Aortic smooth muscle cell (primary cell): ENCODE data around the gene MOSPD3. TPM values are rescaled to one million over a fixed set of nuclear protein-coding genes. Genes with fewer than 3 reads are reported as not detected.

Source experiments
- total RNA-seq: library from RNA; depleted of rRNA; stranded (reverse); fragments of >200 nt; gene quantifications from 2 replicates; pipeline ENCODE4 v1.2.3, GENCODE V29; 2014

The MOSPD3 gene, protein sequence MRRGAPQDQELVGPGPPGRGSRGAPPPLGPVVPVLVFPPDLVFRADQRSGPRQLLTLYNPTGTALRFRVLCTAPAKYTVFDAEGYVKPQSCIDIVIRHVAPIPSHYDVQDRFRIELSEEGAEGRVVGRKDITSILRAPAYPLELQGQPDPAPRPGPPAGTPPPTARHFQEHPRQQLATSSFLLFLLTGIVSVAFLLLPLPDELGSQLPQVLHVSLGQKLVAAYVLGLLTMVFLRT
- 4.0 and 6.9 TPM in 2 replicates for total RNA-seq

DNA sequence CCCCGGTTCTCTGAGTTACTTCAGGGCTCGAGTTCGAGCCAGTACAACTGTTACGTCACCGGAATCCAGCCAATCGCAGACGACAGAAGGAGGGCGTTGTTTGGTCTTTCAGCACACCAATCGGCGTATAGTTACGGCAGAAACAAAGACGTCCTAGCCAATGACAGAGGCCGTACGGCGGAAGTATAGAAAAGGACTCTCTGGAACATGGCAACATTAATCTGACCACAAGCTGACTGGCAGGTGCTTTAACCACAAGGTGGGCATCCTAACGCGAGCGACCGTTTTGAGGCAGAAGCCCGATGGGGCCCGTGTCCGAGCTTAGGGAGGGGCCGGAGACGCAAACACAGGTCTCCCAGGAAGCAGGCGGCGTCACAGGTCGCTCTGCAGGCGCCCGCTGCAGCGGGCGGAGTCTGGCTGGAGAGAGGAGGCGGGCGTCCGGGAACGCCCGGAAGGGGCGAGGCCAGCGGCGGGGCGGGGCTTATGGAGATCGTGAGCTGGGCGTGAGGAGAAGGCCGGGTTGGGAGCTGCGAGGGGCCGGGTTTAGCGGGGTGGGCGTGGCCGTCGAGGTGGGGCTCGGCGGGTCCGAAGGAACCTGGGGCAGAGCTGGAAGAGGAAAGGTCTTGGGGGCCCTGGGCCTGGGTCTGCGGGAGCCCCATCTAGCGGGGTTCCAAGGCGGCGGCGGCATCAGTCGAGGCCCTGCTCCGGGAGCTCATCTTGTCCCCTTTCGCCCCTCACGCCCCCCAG, at the start of gene MOSPD3:
Gene MOSPD3 (plus strand): TSS at position 558 of the 747 bp plus-strand sequence. CDS start 252 bp downstream, outside the sequence.

DNA sequence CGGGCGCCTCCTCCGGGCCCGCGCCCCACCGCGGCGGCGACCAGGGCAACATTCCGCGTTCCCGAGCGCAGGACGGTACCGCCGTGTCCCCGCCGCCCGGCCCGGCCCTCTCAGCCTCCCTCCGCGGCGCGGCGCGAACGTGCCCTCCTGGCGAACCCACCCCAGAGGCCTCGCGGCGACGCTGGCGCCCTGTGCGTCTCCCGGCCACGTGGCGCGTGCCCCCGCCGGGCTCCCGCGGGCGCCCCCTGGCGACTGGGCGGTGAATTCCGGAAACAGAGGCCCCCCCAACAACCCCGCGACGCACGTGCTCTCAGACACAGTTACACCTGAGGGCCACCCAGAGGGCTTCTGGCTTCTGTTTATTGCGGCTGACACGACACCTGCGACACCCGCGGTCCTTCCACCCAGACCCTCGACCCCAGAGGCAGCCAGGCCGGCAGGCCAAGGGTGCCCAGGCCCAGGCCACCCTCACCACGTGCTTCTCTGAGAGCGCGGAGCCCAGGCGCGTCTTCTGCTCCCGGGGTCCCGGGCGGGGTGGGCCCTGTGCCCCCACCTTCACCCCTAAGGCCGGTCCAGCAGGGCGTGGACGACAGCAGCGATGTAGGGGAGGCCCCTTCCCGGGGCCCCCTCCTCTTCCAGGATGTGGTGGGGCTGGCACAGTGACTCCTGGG, 38.5 kb upstream of the MOSPD3 start, which contains the start of gene SAP25:
Gene SAP25 (minus strand): TSS at position 210 of the 671 bp plus-strand sequence. CDS start 158 bp downstream, at position 52.

DNA sequence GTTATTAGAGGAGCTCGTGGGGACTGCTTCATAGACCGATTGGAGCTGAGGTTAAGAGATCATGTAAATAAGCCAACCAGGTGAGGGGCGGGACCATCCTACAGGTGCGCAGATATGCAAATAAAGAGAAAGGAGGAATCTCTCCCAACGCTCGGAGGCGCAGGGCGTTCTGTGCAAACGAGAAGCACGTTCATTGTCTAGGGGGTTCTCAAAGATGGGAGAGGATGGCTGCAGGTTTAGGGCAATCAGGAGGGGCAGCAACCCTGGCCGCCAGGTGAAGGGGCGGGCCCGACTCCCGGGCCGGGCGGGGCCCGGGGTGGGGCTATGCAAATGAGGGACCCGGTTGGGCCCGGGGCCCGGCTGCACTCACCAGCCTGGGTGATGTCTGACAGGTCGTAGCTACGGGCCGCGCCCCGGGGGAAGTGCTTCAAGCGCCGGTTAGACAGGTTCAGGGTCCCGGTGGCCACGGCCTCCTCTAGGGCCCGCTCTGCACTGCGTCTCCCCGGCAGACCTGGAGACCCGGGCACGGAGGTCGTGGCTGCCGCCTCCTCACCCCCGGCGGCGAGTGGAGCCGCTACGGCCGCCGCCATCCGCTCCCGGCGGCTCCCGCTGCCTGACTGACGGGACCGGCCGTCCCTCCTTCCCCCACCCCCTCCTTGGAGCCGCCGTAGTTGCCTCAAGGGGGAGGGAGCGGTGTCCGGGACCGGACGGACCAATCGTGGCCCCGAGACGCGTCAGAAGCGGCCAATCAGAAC, 26.7 kb upstream of the MOSPD3 start, which contains the start of gene LRCH4:
Gene LRCH4 (minus strand): TSS at position 619 of the 755 bp plus-strand sequence. CDS start 29 bp downstream, at position 590.

DNA sequence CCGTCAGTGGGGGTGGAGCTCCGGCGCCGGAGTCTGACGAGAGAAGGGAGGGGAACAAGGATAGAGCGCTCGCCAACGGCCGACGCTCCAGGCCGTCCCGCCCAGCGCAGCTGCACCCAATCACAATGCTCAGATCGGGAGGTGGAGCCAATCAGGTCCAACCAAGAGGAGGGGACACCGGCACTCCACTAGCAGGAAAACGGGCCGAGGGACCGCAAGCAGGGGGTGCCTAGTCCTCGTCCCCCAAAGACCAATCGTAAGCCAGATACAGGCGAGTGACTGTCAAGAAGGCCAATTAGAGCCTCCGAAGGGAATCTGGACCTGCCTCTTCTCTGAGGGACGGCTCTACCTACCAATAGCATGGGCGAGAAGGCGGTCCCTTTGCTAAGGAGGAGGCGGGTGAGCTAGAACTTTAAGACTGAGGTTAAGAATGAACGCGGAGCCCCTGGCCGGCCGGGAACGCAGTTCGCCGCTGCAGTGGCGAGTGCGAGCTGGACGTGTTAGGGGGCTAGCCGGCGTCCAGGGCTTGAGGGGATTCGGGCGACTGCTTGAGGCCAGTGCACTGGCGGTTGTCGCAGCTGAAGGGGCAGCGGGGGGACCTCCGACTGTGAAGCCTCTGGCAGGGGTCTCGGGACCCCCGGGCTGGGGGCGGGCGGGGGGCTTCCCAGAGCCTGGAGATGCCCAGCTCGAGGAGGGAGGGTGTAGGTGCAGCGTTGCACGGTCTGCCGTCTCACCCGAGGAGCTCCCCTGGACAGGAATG, 25.9 kb upstream of the MOSPD3 start, which contains the start of gene FBXO24:
Gene FBXO24 (plus strand): TSS at position 63 of the 760 bp plus-strand sequence. CDS start 298 bp downstream, at position 361.

DNA sequence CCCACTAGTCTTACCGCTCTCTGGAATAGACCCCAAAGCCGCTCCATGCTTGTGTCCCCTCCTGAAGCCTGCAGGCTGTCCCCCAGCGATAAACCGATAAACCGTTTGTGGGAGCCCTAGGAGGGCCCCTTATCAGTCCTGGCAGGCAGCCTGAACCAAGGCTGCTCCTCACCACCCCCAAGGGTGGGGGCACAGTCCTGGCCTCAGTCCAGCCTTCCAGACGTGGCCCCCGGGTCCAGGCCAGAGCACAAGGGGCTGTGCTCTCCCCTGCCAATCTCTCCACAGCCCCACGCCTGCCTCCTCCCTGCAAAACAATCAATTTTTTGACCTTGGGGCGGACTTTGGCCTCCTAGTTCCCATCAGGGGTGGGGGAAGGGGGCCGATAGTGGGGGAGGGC, 29.1 kb downstream of the MOSPD3 start, which contains the start of gene TFR2:
Gene TFR2 (minus strand): TSS at position 90 of the 397 bp plus-strand sequence. CDS start 43 bp downstream, at position 47.

DNA sequence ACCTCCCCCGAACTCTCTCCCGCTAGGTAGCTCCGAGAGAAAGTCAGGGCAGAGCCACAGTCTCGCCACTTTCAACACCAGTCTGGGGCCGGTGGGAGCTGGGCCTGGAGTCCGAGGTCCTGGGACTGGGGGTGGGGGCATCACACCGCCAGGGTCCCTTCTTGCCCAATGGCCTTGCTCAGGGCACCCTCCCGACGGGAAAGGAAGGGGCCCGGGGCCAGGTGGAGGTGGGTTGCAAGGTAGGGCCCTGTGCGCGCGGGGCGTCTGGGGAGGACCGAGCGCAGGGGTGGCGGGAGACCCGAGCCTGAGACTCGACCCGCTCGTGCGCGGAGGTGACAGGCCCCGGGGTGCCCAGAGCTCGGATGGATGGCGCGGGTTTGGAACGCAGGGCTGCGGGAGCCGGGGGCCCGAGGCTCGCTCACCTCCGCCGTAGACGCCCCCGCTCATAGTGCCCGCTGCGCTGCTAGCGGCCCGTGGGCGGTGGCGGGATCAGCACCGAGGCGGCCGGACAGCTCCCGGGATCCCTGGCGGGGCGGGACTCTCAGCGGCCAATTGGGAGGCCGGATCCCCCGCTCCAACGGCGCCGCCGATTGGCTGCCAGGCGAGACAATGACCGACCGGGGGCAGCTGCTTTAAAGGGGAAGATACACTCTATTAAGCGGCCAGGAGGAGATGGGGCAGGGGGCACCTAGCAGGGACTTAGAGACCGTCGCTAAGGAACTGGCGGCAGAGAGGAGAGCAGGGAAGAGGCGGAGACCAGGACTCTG, 43.8 kb downstream of the MOSPD3 start, which contains the start of gene ACTL6B:
Gene ACTL6B (minus strand): TSS at position 541 of the 767 bp plus-strand sequence. CDS start 94 bp downstream, at position 447.

Other genes starting within 250 kb of the MOSPD3 start
- gene PILRA, start 239.1 kb upstream of the MOSPD3 start, total RNA-seq: 0.62 TPM in 1 of 2 replicates, not detected in the other
- gene ZCWPW1, start 183.8 kb upstream of the MOSPD3 start, total RNA-seq: 2.2 and 2.6 TPM in 2 replicates
- 30.6 and 42.9 TPM in 2 replicates for gene MEPCE, start 182.7 kb upstream of the MOSPD3 start, total RNA-seq
- 10.3 and 14.7 TPM in 2 replicates for gene PPP1R35, start 176.0 kb upstream of the MOSPD3 start, total RNA-seq
- 0.25 and 0.79 TPM in 2 replicates for gene SPACDR, start 148.3 kb upstream of the MOSPD3 start, total RNA-seq
- 21.7 and 22.2 TPM in 2 replicates for gene TSC22D4, start 133.3 kb upstream of the MOSPD3 start, total RNA-seq
- gene NYAP1, start 128.6 kb upstream of the MOSPD3 start, total RNA-seq: 0.13 and 0.19 TPM in 2 replicates
- 6.0 and 9.1 TPM in 2 replicates for gene AGFG2, start 73.3 kb upstream of the MOSPD3 start, total RNA-seq
- not detected in 2 replicates for gene SAP25, start 38.6 kb upstream of the MOSPD3 start, total RNA-seq
- gene LRCH4, start 26.4 kb upstream of the MOSPD3 start, total RNA-seq: 6.5 and 8.8 TPM in 2 replicates
- 0.40 and 0.56 TPM in 2 replicates for gene FBXO24, start 26.2 kb upstream of the MOSPD3 start, total RNA-seq
- 62.9 and 94.5 TPM in 2 replicates for gene PCOLCE, start 10.2 kb upstream of the MOSPD3 start, total RNA-seq
- gene TFR2, start 29.0 kb downstream of the MOSPD3 start, total RNA-seq: 0.31 and 0.40 TPM in 2 replicates
- gene ACTL6B, start 43.9 kb downstream of the MOSPD3 start, total RNA-seq: not detected in 2 replicates
- 84.4 and 86.5 TPM in 2 replicates for gene GNB2, start 61.2 kb downstream of the MOSPD3 start, total RNA-seq
- 11.4 and 11.8 TPM in 2 replicates for gene GIGYF1, start 81.7 kb downstream of the MOSPD3 start, total RNA-seq
- gene POP7, start 93.6 kb downstream of the MOSPD3 start, total RNA-seq: 30.2 and 34.5 TPM in 2 replicates
- not detected in 2 replicates for gene EPO, start 107.9 kb downstream of the MOSPD3 start, total RNA-seq
- gene ZAN, start 121.1 kb downstream of the MOSPD3 start, total RNA-seq: not detected in 2 replicates
- 14.1 and 16.4 TPM in 2 replicates for gene EPHB4, start 215.0 kb downstream of the MOSPD3 start, total RNA-seq
- gene SLC12A9, start 240.2 kb downstream of the MOSPD3 start, total RNA-seq: 9.7 and 13.2 TPM in 2 replicates